HG02852 (cell line): ENCODE data around the gene GRK5.
"Not testable (repeated sequence)": the region's sequence is repeated elsewhere in the genome, so short reads cannot be mapped to it uniquely, and the experiment has no call there.

ENCODE experiments used
- ATAC-seq: cut with Tn5 transposase; IDR thresholded peaks from one replicate; pipeline ENCODE4 v1.9.1; 2021; ENCODE audit warnings: mild to moderate bottlenecking, moderate library complexity; ENCODE audit not compliant: unreplicated experiment

The GRK5 gene

DNA sequence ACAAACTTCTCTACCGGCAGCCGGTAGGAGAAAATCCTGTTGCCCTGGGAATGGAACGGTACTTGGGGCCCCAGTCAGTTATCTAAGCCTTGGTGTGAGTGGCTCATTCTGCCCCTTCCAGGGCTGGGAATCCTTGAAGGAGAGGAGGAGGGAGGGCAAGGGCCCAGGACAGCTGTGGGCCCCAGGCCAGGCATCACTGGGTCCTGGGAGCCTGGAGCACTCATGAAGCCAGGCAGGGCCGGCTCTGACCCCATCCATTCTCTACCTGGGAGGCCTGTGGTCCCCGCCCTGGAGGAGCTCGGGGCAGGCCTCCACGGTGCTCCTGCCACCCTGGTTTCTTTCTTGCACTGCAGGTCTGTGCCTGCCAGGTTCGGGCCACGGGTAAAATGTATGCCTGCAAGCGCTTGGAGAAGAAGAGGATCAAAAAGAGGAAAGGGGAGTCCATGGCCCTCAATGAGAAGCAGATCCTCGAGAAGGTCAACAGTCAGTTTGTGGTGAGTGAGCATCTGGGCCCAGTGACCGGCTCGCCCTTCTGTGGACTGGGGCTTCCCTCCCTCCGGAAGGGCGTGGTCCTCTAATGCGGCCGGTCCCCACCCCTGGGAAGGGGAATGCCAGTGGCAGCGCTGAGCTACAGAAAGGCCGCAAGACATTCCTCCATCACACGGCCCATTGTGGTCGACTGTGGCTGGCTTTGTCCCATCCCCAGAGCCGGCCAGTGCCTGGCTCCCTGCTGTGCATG, 223.8 kb downstream of the GRK5 start:
- no peak for ATAC-seq

DNA sequence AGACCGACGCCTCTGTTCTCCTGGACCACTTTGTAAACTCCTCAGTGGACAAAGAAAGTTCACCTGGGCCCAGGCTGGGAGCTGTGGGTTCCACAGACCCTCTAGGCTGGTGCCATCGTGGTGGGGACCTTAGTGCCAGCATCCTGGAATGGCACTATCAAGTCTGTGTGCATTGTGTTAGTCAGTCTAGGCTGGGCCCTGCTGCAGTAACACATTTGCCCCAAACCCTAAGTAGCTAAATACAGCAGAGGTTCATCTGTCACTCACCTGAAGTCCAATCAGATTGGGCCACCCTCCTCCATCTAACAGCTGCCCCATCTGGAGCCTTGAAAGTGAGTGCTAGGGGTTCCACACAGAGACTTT, 224.4 kb downstream of the GRK5 start:
- ATAC-seq = no peak

DNA sequence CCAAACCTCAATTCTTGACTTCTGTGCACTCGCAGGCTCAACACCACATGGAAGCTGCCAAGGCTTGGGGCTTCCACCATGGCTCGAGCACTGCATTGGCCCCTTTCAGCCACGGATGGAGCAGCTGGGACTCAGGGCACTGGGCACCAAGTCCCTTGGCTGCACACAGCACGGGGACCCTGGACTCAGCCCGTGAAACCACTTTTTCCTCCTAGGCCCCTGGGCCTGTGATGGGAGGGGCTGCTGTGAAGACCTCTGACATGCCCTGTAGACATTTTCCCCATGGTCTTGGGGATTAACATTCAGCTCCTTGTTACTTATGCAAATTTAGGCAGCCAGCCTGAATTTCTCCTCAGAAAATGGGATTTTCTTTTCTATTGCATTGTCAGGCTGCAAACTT, 227.6 kb downstream of the GRK5 start:
- ATAC-seq = not testable (repeated sequence)

DNA sequence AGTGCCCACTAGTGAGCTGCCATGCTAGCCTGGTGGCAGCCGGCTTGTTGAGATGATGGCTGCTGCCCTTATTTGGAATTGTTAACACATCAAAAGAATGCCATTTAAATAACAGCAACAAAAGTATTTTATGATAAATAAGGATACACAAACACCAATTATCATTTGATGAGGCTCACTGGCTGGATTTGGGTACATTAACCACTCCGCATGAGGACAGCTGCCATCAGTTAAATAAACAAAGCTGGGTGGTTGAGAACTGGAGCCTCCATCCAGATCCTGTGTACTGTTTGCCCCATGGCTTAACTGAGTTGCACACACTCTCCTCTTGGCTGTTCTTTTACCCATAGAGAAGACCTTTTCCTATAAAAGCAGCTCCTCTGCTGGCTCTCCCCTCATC, 231.3 kb downstream of the GRK5 start:
- ATAC-seq = no peak

DNA sequence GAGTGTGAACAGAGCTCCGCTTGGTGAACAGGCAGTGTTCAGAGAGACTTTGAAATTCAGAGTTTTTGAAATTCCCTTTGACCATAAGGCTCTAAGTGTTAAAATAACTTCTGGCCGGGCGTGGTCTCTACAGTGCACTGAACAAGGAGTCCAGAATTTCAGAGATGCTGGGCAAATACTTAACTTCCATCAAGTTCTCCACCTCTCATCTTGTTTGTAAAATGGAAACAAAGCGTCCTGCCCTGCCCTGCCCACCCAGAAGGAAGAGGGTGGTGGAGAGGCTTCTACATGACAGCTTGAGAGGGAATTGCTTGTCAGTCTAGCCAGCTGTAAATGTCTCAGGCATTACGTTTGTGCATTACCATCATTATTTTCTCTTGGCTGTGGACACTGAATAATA, 232.6 kb downstream of the GRK5 start:
- no peak for ATAC-seq

DNA sequence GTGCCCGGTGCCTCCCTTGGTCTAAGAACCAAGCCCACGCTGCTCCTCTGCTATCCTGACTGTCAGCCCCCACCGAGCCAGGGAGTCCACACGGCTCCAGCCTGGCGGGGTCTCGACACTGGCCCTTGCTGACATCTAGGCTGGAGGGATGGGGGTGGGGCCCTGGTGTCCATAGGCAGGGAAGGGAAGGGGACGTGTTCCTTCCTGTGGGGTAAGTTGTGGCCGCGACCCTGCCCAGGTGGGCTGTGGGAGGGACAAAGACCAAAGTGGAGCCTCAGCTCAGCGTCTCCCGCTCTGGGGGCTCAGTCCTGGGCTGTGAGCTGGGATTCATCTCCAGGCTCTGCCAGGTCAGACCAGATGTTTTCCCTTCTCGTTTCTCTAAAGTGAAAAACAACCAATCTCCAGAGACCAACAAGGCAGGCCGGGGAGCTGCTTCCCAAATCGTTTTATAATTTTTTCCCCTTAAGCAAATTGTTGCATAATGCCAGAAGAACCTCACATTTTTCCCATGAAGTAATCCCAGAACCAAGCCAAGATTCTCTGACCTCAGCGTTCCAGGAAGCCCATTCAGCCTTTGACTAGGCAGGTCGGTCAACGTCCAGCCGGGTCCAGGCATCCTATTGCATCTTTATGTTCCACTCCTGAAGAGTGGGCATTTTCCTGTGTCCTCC, 233.9 kb downstream of the GRK5 start:
- ATAC-seq = no peak

DNA sequence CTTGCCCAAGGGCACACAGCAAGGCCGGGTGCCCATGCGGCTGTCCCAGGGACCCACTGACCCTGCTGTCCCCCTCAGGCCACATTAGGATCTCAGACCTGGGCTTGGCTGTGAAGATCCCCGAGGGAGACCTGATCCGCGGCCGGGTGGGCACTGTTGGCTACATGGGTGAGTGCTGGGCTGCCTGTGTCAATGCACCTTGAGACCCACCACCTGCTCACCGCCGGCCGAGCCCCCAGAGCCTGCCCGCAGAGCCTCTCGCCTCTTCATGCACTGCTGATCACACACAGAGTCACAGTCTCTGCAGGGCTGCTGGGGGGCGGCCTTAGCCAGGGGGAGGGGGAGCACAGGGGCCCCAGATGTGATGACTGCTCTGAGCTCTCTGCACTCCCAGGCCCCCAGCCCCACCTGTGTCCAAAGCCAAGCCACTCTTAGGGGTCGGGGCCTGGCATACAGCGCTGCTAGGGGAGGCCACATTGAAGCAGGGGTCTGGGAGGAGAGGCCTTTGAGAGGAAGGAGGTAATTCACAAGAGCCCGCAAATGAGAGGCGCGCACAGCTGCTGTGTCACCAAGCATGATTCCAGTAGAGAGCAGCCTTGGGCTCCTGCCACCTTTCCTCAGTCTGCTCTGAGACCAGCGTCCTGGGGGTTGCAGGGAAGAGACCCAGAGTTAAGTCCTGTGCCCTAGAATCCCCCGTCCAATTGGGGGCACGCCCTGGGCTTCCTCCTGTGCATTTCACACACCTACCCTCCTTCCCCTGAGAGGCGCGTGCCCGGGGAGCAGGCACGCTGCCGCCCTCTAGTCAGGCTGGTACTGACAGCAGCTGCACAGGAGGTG, 234.8 kb downstream of the GRK5 start:
- no peak for ATAC-seq

DNA sequence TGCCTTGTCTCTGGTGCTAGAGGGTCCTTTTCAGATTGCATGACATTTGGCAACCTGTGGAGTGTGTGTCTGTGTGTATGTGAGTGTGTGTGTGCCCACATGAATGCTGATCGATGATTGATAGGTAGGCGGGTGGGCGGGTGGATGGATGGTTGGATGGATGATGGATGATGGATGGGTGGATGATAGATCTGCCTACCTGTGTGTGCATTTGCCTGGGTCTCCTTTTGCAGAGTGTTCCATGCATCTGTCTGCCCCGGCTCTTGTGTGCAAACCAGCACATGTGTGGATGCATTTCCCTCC, 235.3 kb downstream of the GRK5 start:
- ATAC-seq = no peak

DNA sequence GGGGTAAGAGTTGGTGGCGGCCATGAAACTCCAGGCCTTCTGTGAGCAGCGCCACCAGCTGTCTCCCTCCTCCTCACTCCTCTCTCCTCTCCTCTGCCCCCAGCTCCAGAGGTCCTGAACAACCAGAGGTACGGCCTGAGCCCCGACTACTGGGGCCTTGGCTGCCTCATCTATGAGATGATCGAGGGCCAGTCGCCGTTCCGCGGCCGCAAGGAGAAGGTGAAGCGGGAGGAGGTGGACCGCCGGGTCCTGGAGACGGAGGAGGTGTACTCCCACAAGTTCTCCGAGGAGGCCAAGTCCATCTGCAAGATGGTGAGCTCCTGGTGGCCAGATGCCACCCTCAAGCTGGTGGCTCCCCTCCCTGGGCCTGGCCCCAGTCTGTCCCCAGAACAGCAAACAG, 236.1 kb downstream of the GRK5 start:
- ATAC-seq = no peak

DNA sequence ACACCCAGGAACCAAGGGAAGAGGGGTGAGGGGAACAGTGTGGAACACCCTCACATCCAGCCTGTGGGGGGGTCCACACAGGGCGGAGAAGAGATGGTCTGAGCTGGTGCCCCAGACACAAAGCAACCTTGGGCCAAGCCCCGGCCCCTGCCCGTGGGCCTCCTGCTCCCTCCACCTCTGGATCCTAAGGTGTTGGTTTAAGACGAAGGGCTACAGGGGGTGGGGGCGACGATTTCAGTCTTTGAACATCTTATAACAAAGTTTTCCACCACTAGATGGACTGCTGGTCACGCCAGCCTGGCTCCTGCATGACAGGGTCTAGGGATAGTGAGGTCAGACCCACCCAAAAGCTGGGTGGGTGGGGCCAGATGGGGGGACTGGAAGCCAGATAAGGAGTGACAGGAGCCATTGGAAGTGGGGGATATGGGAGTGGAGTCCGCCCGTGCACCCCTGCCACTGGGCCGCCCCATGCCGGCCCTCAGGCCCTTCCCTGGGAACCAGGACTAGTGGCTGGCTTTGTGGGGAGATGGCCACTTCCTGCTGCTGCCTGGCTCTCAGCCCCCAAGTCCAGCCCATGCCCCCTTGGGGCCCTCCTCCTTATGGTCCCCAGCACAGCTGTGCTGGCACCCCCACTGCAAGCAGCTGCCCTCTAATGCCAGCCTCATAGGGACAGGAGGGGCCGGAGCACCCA, 236.7 kb downstream of the GRK5 start:
- no peak for ATAC-seq

DNA sequence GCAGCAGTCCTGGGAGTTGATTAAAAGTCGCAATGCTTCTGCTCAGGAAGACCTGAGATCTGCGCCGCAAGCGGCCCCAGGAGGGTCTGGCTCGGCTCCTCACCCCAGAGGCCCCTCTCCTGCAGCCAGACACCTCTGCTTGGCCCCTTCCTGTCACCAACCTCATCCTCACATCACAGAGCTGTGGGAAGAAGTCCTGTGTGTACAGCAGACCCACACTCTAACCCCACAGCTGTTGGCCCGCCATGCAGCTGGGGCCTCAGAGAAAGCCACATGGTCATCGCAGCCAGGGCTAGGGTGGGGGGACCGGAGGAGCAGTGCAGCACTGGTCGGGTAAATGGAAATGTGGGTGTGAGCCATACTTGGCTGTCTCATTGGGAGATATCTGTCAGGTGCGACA, 237.5 kb downstream of the GRK5 start:
- no peak for ATAC-seq

DNA sequence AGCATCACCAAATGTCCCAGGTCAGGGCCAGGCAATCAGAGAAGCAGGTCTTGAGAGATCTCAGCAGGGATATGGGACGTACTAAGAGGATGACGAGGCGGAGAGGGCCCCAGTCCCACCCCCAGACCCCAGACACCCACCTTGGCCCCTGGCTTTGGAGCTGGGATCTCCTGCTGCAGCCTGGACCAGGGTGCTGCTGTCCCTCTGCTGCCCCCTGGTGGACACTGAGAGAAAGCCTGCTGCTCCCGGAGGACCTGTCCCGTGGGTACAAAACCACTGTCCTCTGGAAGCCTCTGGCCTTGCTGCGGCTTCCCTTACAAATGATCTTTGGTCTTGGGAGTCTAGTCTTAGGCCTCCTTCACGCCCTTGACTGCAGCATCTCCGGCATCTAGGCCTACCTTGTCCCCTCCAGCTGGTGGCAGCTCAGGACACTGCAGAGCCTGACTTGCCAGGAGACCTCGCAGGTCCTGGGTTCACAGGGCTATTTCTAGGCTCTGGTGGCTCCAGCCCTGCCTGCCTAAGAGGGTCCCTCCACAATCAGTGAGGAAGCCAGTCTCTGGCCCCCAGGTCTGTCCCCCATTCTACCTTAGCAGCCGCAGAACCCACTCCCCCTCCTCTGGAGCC, 238.1 kb downstream of the GRK5 start:
- ATAC-seq = peak; percentile 56

DNA sequence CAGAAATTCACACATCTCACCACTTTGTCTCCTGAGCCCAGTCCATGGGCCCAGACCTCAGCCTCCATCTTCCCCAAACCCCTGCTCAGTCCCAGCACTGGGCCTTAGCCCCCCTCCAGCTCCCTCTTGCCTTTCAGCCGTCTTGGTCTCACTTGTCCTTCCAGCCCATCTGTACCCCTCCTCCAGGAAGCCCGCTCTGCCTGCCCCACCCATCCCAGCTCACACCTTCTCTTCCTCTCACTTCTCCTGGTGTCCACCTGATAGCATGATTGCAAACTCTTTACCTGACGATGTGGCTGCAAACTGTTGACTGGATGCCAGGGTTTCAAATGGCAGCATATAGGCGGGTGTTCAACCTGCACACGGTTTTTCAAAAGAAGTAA, 238.6 kb downstream of the GRK5 start:
- ATAC-seq = no peak

DNA sequence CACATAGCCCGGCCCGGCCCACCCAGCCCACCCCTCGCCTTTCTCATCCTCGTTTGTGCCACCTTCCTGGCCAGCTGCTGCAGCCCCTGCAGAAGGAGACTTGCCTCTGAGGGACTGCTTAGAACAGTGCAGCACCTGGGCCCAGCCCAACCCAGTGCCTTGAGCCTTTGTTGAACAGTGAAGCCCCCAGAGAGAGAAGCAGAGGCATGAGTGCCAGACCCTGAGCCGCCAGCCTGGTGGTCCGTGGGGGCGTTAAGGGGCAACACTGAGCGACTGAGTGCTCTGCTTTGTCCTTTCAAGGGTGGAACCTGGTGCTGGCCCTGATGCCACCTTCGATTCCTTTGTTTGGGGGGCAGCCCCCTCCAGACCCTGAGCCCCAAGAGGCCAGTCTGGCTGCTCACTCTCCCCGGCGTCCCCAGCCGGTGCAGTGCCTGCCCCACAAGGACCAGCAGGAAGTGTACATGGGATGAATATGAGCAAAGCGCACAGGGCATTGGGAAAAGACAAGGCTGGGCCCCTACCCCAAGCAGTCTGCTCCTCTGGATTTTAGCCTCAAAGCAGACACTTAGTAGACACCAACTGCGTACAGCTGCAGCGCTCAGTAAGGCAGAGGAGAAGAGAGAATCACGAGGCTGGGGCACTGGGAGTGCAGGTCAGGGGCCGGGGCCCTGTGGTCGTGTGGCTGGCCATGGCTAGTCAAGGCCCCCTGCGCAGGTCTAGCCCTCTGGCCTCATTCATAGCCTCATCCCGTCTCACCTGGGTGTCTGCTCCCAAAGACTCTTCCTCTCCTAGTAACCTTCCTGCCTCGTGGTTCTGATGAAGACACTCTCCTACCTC, 239.3 kb downstream of the GRK5 start:
- no peak for ATAC-seq

DNA sequence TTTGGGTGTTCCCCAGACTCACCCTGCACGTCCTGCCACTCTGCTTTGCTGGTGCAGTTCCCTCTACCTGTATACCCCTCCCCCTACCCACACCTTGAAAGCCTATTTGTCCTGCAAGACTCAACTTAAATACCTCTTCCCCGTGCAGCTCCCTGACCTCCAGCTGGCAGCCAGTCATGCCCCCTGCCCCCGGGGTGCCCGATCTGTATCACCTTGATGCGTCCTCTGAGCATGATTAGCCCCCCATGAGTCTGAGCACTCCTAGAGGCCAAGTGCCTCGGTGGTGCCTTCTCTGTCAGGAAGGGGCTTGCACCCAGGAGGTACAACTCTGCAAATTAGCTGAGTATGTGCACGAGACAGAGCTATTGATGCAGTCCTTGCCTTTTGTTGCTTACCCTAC, 240.1 kb downstream of the GRK5 start:
- no peak for ATAC-seq

DNA sequence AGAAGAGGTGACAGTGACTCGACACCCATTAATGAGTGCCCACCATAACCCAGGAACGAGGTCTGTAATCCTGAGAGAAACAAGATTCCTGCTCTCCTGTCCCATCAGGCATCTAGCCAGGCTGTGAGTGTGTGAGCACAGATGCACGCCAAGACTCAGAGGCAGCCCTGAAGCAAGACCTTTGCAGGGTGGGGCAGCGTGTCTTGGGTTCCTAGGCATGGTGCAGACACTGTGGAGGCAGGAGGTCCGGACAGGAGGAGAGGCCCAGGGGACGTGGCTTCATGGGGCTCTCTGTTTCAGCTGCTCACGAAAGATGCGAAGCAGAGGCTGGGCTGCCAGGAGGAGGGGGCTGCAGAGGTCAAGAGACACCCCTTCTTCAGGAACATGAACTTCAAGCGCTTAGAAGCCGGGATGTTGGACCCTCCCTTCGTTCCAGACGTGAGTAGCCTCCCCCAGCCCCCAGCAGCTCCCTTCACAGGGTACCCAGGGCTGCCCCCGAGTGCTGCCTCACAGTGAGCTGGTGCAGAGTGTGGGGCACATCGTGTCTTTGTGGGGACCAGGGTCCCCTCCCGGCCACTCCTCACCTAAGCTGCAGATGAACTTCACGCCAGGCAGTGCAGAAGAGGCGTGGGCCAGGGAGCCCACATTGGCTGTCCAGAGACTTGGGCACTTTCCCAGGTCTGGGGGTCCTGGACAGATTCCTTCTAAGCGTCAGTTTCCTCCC, 240.6 kb downstream of the GRK5 start:
- ATAC-seq = no peak

DNA sequence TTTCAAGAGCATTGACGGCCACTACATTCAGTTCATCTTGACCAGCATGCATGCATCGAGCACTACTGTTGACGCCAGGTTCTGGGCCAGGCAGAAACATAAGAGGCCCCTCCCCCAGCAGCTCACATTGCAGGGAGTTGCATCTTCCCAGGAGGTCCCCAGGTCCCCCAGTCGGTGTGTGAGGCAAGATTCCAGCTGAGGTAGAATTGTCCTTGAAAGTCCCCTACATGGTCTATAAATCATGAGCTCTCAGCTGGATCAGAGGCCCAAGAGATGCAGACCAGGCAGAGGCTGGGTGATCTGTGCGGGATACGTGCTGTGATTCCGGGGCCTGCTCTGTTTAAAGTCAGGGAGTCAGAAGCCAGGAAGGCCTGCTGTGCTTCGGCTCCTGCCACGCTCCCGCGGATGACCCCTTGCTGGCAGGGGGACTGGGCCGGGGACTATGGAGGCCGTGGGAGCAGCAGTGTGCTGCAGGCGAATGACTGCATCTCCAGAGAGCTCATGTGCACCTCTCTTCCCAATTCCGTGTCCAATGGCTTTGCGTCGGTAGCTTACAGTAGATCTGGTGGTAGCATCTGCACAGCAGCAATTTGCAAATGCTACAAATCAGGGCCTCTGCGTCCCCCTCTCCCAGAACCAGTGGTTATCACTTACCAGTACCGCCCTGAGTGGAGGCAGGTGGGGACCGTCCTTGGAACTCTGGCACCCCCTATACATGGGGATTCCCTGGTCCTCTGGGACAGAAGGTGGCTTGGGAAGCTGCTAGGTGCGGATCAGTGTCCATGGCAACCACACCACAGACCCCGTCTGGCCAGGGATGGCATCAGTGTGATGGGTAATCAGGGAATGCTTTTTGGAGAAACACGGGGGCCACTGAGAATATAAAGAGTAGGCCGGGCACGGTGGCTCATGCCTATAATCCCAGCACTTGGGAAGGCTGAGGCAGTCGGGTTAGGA, 241.5 kb downstream of the GRK5 start:
- no peak for ATAC-seq

DNA sequence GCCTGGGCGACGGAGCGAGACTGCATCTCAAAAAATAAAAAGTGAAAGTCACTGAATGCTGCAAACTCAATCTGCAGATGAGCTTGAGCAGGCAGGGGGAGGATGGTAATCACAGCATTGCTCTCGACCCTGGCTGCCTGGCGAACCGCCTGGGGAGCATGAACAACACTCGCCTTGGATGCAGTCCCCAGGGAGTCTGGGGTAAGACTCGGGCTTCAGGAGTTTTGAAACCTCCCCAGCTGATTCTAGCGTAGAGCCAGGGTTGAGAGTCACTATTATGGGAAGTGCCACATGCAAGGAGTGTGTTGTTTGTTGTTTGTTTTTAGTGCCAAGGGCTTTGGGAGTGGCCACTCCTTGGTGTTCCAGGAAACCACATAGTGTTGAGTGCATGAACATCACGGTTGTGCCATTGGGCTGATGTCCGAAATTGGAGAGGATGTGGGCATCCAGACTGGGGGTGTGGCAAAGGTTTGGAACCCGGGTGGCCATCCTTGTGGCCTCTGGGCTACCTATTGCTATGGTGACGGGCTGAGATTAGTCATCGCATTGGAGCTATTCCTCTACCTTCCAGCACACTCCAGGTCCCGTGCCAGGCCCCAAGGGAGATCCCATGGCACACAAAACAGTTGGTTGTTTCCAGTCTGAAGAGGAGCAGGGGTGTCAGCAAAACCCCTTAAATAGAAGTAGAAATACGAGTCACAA, 242.5 kb downstream of the GRK5 start:
- peak; percentile 55 for ATAC-seq
